HL-60 (cell line): Measurements from ENCODE around the gene NLK.

ENCODE experiments used
- DNase-seq, 2 experiments: peaks; one replicate each; pipeline ENCODE4 v3.0.0-alpha.2; 2010 to 2020; ENCODE audit warnings: low read depth in 1 of 2, low spot score in 1 of 2
- H3K27ac ChIP-seq: fragments of 250-450 bp; sonication (Bioruptor Pico); replicated peaks from 2 replicates; pipeline ENCODE4 v1.5.1; 2020; ENCODE audit warnings: mild to moderate bottlenecking, moderate library complexity
- H3K27me3 ChIP-seq: fragments of 250-450 bp; sonication (Bioruptor Pico); 2 replicates; pipeline ENCODE4 v1.5.1; 2021; ENCODE audit warnings: mild to moderate bottlenecking, moderate library complexity; ENCODE audit not compliant: insufficient read depth, poor library complexity, severe bottlenecking
- H3K4me3 ChIP-seq: replicated peaks from 2 replicates; pipeline ENCODE4 v1.5.1; 2011; ENCODE audit warnings: mild to moderate bottlenecking, control low read depth, low read length; ENCODE audit not compliant: insufficient read depth
- GABPA ChIP-seq: IDR thresholded peaks from 2 replicates; pipeline ENCODE4 v1.6.1; 2012; ENCODE audit warnings: low read depth
- POLR2AphosphoS5 ChIP-seq: IDR thresholded peaks from 2 replicates; pipeline ENCODE4 v1.6.1; 2012; ENCODE audit warnings: low read depth
- SPI1 ChIP-seq: IDR thresholded peaks from 2 replicates; pipeline ENCODE4 v1.6.1; 2012; ENCODE audit warnings: low read depth, mild to moderate bottlenecking, borderline replicate concordance
- TF ChIP-seq, protein P1 (sequence below): IDR thresholded peaks from 2 replicates; pipeline ENCODE4 v1.6.1; 2012; ENCODE audit warnings: low read depth; ENCODE audit not compliant: insufficient replicate concordance
- TF ChIP-seq, protein P2 (sequence below): IDR thresholded peaks from one replicate; pipeline ENCODE4 v1.5.1; 2011; ENCODE audit warnings: low read length, control low read depth, inconsistent platforms; ENCODE audit not compliant: insufficient read depth

NLK gene

DNA sequence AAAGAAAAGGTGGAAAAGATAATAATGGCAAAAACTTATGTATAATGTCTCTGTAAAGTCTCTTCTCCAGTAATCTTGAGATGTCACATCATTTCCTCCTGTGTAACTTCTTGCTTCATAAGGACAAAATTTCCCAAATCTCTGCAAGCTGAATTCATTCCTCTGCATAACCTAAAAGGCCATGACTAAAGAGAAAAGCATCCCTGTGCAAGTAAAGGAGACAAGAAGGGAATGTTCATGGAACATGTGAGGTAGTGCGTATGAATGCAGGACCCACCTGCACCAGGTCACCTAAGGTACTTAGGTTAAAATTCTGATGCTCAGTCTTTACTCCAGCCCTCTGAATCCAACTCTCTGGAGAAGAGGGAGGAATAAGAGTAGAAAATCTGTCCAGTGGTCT is 46.9 kb upstream of the NLK start:
- no peak for TF ChIP-seq SPI1
- TF ChIP-seq, protein P1, sequence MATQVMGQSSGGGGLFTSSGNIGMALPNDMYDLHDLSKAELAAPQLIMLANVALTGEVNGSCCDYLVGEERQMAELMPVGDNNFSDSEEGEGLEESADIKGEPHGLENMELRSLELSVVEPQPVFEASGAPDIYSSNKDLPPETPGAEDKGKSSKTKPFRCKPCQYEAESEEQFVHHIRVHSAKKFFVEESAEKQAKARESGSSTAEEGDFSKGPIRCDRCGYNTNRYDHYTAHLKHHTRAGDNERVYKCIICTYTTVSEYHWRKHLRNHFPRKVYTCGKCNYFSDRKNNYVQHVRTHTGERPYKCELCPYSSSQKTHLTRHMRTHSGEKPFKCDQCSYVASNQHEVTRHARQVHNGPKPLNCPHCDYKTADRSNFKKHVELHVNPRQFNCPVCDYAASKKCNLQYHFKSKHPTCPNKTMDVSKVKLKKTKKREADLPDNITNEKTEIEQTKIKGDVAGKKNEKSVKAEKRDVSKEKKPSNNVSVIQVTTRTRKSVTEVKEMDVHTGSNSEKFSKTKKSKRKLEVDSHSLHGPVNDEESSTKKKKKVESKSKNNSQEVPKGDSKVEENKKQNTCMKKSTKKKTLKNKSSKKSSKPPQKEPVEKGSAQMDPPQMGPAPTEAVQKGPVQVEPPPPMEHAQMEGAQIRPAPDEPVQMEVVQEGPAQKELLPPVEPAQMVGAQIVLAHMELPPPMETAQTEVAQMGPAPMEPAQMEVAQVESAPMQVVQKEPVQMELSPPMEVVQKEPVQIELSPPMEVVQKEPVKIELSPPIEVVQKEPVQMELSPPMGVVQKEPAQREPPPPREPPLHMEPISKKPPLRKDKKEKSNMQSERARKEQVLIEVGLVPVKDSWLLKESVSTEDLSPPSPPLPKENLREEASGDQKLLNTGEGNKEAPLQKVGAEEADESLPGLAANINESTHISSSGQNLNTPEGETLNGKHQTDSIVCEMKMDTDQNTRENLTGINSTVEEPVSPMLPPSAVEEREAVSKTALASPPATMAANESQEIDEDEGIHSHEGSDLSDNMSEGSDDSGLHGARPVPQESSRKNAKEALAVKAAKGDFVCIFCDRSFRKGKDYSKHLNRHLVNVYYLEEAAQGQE, result no peak
- TF ChIP-seq POLR2AphosphoS5, result no peak
- no peak for TF ChIP-seq GABPA
- TF ChIP-seq, protein P2, sequence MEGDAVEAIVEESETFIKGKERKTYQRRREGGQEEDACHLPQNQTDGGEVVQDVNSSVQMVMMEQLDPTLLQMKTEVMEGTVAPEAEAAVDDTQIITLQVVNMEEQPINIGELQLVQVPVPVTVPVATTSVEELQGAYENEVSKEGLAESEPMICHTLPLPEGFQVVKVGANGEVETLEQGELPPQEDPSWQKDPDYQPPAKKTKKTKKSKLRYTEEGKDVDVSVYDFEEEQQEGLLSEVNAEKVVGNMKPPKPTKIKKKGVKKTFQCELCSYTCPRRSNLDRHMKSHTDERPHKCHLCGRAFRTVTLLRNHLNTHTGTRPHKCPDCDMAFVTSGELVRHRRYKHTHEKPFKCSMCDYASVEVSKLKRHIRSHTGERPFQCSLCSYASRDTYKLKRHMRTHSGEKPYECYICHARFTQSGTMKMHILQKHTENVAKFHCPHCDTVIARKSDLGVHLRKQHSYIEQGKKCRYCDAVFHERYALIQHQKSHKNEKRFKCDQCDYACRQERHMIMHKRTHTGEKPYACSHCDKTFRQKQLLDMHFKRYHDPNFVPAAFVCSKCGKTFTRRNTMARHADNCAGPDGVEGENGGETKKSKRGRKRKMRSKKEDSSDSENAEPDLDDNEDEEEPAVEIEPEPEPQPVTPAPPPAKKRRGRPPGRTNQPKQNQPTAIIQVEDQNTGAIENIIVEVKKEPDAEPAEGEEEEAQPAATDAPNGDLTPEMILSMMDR, result no peak
- no peak for DNase-seq

DNA sequence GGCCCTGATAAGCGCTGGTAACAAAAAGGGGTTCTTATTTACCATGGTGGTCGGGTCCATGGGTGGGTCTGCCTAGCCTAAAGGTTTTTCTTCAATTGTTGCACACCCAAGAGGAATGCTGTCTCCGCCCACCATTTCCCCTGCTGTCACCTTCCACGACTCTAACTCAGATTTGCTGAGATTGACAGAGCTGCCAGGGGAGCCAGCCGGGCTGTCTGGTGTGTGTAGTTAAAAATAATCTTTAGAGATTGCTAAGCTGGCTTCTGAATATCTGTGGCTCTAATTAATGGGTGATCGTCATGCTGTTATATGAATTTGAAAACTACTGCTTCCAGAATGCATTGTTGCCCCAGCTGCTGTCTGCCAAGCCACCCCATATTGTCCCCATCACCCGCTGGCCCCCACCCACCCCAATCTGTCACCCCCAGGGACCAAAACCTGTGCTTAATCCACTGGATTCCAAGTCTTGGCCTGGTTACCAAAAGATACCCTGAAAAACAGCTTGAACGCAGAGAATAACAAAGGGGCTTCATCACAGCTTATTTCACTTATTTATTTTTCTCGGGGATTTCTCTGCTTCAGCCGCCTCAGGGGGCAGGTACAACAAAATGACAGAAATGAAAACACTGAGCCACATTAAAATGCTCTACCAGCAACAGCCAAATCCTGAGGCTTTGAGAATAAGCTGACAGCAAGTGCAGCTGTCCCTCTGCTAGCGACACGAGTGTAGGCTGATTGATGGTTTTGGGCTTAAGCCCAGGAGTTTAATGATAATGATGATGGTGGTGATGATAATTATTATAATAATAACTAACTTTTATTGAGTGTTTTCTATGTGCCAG is 46.1 kb upstream of the NLK start:
- peaks cover 3% of the 10 kb centered on the region for H3K27me3 ChIP-seq
- no peak for DNase-seq
- H3K4me3 ChIP-seq, result no peak overlapping the region
- no peak overlapping the region for H3K27ac ChIP-seq
- TF ChIP-seq GABPA, result no peak
- TF ChIP-seq, protein P2, result no peak
- TF ChIP-seq, protein P1, result no peak
- TF ChIP-seq SPI1, result no peak
- TF ChIP-seq POLR2AphosphoS5, result no peak

More for the DNA sequence above, 46.9 kb upstream of the NLK start:
- Histone ChIP-seq H3K4me3 (no peak overlapping the region), H3K27ac (no peak overlapping the region), H3K27me3 (peaks cover 3% of the 10 kb centered on the region)

DNA sequence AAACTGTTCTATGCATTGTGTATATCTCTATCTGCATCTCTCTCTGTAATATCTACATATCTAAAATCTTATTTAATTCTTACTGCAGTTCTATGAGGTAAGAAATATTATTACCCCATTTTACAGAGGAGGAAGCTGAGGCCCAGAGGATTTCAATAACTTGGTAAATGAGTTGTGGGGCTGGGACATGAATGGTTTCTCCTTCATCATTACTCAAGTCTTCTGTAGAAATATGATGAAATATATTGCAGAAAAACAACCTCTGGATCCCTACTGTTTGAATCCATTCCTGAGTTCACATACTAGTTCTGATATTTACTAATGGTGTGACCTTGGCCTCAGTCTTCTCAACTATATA is 45.5 kb upstream of the NLK start:
- no peak overlapping the region for H3K4me3 ChIP-seq
- H3K27me3 ChIP-seq, result peaks cover 1% of the 10 kb centered on the region
- TF ChIP-seq SPI1 (no peak), POLR2AphosphoS5 (no peak), GABPA (no peak)
- TF ChIP-seq, protein P1, result no peak
- TF ChIP-seq, protein P2, result no peak
- no peak for DNase-seq
- H3K27ac ChIP-seq, result no peak overlapping the region
